Fibroblast of skin of left biceps (primary cell): ENCODE data around the gene ZMAT5.
"Not testable (repeated sequence)": the region's sequence is repeated elsewhere in the genome, so short reads cannot be mapped to it uniquely, and the experiment has no call there.

Experiments
- DNase-seq, 2 experiments: peaks; one replicate each; pipeline ENCODE4 v3.0.0-alpha.2; 2013; ENCODE audit warnings: low read depth in 2 of 2

ZMAT5 gene

DNA sequence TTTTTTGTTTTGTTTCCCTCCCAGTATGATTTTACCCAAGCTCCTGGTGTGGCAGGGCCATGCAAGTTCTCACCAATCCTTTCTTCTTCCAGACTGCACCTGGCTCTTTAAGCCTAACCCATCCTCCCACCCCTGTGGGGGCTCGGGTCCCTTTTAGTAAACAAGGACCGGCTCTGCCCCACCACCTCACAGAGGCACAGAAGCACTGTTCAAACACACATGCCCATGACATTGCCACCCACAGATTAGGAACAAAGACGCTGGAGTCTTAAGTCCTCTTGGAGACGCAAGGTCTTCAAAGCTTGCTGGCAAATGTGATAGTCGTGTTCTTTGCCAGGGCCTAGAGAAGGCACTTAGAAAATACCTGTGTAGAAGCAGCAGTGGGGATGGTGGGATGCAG, 19.2 kb upstream of the ZMAT5 start:
- no peak for DNase-seq

DNA sequence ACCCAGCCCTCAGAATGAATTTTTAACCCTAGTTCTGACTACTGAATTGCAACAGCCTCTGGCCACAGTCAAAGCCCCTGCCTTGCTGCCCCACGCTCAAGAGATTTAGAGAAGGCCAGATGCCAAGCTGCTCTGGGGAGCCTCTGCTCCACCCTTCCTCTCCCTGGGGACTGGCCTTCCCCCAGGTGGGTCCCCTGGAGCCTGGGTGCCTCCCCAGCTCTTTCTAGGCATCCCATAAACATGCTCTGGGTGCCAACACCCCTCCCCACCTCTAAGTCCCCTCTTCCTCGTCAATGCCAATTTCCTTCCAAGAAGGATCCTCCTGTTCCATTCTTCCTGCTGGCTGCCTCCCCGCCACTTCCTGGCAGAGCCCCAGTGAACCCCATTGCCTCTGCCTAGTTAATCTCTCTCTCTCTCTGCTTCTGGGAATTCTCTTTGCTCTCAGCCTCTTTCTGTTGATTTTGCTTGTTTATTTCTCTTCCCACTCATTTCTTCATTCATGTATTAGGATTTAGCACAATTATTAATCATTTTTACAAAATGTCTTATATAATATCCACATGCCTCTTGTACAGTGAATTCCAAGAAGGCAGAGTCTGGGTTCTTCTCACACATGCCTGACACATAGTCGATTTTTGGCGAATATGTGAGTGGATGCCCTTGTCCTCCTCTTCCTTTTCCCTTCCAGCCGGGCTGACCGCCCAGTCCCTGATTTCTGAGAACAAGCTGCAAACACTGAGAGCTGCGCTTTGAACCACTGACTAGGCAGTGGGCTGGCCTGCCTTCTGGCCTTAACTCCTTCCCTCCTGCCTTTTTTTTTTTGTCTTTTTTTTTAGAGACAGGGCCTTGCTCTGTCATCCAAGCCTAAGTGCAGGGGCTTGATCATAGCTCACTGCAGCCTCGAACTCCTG, 17.9 kb upstream of the ZMAT5 start:
- no peak for DNase-seq

DNA sequence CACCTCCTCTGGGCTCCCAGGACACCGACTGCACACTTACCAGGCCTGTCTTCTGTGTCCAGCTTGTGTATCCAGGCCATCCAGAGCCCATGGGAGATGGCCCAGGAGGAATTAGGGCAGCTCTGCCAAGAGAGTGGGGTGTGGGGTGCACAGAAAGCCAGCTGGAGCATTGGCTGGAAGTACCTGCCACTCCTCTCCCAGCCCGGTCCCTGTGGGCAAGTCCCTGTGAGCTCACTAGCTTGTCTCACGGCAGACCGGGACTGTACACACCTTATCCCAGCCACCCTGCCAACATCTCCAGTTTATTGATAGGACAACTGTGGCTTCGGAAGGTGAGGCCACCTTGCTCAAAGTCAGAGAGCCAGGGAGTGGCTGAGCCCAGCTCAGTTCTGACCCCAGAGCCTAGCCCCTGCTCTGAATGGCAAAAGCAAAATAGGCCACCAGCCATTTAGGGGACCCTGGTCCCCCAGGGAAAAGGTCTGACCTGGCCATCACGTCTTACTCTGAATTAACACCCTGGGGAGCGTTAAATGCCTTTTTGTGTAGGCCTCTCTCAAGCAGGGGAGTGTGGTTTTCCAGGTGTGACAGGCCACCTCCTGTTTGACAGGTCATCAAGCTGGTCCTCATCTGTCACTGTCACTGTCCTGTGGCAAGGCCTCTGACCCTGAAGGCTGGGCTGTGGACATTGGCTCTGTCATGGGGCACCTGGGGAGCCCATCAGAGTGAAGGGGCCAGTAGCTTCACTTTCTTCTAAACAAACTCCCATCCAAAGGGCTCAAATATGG, 15.4 kb upstream of the ZMAT5 start:
- no peak for DNase-seq

DNA sequence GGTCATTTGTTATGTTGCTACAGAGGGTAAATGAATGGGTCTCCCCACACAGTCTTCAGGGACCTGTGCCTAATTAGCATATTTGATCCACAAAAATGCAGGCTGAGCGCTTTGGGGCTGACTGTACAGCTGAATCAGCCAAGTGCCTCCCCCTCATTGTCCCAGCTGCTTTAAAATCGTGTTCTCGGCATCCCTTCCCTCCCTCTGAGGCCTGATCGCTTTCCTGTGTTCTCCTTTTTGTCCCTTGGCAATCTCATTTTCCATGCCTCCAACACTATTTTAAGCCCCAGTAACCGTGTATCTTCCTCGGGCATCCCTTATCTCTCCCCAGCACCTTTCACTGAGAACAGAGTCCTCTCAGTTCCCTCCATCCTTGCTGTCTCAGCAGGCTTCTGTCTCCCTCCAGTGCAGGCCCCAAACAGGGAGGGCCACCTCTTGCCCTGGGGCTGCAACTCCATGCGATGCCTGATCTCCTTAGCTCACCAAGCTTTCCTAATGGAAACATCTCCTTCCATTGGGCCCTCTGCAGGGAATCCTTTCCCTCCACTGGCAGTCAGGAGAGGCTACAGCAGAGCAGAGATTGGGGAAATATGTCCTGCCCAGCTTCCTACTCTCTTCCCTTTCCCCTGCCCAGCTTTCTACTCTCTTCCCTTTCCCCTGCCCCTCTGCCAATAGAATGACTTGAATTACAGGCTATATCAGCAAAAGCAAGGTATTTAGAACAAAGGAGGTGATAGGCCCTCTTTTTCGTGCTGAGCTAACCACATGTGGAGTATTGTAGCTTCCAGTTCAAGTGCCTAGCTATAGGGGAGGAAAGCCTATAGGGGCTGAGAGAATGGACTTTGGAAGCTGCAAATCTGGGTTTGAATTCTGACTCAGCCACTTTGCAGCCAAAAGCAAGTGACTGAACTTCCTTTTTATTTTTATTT, 14.2 kb upstream of the ZMAT5 start:
- DNase-seq = peak; percentile 78 to 81

DNA sequence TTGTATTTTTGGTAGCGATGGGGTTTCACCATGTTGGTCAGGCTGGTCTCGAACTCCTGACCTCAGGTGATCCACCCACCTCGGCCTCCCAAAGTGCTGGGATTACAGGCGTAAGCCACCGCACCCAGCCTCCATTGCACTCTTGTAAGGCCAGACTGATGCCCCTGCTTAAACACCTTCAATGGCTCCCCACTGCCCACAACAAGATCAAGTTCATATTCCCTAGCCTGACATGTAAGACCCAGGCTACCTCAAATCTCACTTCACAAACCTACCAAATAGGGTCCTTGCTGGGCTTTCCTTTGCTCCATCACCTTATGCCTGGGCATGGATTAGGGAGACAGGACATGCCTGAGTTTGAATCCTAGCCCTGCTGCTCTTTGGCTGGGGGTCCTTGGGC, 13.4 kb upstream of the ZMAT5 start:
- DNase-seq = no peak

DNA sequence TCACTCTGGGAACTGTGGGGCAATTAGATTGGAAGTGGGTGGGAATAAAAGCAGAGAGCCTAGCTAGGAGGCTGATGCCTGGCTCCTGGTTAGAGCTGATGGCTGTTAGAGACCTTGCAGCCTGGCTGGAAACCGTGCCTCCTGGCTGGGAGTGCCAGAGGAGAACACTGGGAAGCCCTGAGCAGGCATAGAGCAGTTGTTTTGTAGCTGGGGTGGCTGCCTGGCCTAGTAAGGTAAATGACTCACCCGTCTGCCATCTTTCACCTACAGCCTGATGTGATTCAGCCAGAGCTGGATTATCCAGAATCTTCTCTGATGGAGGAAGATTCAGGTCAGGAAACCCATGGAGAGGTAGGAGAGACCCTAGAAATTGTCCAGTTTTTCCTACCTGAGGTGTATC, 6.4 kb upstream of the ZMAT5 start:
- DNase-seq = no peak

DNA sequence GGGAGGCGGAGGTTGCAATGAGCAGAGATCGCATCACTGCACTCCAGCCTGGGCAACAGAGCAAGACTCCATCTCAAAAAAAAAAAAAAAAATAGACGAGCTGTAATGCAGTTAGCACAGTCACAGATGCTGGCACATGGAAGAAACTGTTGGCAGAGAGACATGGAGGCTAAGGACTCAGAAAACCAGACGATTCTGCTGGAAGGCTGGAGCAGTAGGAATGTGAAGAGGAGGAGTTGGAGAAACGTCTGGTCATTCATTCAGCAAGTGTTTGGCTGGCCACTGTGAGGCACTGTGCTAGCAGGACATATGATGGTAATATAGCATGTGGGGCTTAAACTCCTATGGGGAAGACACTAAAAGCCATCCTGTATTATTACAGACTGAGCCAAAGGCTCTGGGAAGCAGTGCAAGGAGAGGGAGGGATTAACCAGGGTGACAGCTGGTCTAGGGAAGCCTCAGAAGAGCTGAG, 5.4 kb upstream of the ZMAT5 start:
- no peak for DNase-seq

DNA sequence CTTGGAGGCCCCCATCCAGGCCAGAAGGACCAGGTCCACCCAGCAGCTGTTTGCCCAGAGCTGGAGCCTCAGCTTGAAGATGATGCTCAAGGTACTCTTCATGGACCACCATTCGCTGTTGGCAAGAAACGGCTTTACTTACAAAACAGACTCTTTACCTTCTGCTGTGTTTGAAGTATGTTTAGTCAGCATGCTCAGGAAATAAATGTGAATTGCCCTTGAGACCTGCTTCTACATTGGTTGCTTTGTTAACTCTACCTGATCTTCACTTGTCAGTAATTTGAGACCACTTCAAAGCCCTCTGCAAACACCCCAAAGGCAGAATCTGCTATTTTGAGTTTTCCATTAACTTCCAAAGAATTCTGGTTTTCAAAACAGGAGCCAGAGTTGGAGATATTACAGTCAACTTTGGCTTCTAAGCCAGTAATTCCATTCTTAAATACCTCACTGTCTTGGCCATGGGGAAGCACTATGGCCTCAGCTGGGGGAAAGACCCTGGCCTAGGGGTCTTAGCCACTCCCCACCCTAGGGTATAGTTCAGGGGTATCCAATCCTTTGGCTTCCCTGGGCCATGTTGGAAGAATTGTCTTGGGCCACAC, 3.0 kb upstream of the ZMAT5 start:
- DNase-seq = no peak

DNA sequence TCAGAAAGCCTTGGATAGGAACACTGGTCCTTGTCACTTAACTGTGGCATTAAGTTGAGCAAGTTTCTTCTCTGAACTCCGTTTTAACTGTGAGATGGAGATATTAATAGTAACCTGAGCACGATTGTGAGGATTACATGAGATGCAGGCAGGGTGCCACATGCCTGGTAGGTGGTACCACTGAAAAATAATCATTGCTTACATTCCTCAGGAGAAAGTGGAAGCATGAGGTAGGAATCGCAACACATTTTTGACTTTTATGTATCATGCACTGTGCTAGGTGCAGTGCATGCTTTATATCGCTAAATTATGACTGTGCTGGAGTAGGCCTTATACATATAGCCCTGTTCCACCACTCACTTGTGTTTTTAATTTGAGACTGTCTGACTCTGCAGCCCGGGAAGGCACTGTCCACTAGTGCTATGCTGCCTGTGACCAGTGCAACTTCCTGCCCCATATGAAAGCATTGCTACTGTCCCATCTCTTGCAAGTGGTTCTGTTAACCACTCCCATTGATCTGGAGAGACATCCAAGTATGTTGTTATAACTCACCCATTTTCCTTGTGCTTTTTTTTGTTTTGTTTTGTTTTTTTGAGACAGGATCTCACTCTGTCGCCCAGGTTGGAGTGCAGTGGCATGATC, 1.4 kb upstream of the ZMAT5 start:
- no peak for DNase-seq

DNA sequence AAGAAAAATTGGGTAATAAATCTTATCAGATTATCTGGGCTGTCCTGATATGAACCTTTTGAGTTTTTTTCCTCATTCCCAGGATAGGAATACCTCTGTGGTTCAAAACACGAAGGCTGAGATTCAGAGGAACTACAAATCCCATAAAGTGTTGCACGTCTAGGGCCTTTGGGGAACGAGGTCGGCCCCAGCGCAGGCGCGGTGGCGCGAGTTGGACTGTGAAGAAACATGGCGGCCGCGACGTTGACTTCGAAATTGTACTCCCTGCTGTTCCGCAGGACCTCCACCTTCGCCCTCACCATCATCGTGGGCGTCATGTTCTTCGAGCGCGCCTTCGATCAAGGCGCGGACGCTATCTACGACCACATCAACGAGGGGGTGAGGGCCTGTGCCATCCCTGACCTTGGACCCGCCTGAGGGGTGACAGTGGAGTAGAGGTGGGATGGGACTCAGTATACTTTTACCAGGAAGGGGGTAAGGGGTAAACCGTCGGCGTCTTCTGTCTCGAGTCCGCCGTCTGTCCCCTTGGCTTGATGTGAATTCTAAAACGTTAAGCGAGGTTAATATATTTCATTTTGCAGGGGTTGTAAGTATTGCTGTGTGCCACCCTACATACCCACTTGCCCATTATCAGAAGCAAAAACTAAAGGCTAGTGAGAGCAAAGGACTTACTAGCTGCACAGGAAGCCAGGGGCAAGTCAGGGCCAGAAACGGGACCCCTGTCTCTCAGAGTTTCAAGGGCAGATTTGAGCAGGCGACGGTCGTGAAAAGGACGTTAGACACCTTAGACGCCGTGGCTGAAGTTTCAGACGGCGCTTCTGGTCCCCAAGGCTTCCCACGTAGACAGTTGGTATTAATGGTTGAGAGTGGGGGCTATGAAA, 604 bp upstream of the ZMAT5 start, which contains the start of gene UQCR10:
TSS of gene UQCR10 (plus strand) at position 199 of the 881 bp plus-strand sequence. CDS start at position 229, 30 bp downstream.
- peak; percentile 71 to 75 for DNase-seq

DNA sequence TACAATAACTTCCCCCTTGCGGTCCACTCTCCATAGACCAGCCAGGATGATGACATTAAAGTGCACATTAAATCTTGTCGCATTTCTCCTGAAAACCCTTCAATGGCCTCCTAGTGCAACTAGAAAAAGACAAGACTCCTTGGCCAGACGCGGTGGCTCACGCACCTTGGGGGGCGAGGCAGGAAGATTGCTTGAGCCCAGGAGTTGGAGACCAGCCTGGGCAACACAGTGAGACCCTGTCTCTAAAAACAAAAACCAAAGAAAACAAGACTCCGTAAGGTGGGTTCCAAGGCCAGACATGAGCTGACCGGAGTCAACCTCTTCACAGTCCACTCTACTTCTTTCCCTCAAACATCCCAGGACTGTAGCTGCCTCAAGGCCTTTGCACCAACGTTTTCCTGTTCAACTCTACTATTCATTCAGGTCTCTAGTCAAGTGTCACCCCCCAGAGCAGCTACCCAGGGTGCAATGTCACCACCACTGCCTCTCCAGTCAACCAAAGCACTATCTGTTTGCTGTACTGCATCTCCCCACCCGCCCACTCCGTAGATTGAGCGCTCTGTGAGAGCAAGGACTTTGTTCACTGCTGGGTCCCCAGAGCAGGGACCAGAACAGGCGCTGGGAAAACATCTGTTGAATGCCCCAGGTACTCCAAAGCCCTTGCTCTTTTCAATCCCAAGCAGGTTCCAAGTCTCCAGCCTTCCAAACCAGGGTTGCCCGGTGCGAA, 739 bp downstream of the ZMAT5 start:
- DNase-seq = no peak

DNA sequence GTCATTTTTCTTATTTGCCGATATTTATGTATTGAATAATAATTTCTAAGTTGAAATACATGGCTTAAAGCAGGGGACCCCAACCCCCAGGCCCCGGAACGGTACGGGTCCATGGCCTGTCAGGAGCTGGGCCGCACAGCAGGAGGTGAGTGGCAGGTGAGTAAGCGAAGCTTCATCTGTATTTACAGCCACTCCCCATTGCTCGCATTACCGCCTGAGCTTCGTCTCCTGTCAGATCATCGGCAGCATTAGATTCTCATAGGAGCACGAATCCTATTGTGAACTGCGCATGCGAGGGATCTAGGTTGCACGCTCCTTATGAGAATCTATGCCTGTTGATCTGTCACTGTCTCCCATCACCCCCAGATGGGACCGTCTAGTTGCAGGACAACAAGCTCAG, 4.5 kb downstream of the ZMAT5 start:
- DNase-seq = no peak

DNA sequence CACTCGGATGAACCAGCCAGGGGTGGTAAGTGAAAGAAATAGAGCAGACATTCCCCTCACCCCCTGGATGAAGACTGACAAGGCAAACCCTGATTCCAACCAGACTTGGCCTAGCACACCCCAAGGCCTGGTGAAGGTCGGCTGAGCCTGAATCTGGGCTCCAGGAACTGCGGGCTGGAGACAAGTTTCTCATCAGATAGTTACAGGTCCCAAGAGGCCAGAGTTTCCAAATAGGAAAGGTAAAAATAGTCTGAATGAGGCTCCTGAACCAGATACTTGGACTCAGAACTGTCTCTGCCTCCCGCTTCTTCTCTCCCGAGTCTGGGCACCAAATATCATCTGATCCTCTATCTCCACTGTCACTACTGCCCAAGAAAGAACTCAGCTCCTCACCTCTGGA, 7.8 kb downstream of the ZMAT5 start:
- DNase-seq = no peak

DNA sequence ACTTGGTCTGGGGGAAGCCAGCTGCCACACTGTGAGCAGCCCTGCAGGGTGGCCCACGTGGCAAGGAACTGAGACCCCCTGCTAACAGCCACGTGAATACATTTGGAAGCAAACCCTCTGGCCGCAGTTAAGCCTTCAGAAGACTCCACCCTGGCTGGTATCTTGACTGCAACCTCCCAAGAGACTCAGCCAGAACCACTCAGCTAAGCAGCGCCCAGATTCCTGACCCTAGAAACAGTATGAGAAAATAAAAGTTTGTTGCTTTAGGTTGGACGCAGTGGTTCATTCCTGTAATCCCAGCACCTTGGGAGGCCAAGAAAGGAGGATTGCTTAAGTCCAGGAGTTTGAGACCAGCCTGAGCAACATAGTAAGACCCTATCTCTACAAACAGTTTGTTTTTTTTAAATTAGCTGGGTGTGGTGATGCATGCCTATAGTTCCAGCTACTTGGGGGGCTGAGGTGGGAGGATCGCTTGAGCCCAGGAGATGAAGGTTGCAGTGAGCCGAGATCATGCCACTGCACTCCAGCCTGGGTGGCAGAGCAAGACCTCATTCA, 8.7 kb downstream of the ZMAT5 start:
- no peak for DNase-seq

DNA sequence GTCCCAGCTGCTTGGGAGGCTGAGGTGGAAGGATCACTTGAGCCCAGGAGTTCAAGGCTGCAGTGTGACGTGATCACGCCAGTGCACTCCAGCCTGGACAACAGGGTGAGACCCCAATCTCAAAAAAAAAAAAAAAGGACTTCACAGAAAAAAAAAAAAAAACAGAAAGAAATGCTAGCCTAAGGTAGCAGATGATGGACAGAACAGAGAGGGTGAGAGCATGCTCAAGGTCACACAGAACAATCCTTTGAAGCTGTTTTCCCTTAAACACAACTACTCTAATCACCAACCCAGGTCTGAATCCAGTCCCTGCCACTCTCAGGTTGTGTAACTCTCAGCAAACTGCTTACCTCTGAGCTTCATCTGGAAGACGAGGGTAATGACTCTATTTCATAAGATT, 9.7 kb downstream of the ZMAT5 start:
- DNase-seq = no peak

DNA sequence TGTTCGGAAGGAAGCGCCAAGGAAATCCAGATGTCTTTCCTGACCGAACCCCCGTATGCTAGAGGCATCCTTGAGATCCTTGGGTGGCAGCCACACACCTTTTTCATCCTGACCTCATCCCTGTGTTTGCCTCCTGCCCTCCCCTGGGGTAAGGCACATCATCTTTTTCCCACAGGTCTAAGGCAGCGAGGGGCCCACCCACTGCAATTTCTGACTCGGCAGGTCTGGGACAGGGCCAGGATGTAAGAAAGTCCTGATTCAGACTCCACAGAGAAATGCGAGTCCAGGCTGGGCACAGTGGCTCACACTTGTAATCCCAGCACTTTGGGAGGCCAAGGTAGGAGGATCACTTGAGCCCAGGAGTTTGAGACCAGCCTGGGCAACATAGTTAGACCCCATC, 10.5 kb downstream of the ZMAT5 start:
- DNase-seq = no peak

DNA sequence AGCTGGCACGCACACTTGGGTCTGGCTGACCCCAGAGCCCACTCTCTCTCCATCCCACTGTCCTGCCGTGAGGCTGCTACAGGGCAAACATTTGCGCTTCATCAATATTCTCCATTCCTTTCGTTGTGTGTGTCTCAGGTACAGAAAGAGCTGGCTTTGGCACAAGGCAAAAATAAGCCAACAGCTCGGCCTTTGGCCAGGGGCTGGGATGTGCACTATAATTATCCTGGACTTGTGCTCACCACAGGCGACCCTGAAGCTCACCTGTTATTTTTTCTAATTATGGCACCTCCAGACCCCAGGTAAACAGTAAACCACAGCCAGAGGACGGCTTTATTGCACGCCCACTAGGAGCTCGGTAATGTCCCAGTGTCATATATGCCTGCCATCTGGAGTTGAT, 10.9 kb downstream of the ZMAT5 start:
- no peak for DNase-seq

DNA sequence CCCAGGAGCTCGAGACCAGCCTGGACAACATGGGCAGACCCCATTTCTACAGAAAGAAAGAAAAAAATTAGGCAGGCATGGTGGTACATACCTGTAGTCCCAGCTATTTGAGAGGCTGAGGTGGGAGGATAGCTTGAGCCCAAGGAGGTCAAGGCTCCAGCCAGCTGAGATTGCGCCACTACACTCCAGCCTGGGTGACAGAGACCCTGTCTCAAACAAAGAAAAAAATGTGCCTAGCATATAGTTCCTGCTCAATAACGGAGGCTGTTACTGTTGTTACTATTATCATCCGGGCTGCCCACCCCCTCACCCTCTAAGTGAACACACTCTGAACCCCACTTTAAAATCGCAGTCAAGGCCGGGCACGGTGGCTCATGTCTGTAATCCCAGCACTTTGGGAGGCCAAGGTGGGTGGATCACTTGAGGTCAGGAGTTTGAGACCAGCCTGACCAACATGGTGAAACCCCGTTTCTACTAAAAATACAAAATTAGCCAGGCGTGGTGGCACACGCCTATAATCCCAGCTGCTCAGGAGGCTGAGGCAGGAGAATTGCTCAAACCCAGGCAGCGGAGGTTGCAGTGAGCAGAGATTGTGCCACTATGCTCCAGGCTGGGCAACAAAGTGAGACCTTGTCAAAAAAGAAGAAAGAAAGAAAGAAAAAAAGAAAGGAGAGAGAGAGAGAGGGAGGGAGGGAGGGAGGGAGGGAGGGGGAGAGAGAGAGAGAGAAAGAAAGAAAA, 12.0 kb downstream of the ZMAT5 start:
- DNase-seq = not testable (repeated sequence)
